HepG2 (cell line): ENCODE data around the gene TMEM232. TPM values are rescaled to one million over a fixed set of nuclear protein-coding genes. Genes with fewer than 3 reads are reported as not detected.
A peak's percentile ranks its signal among the peaks of the same experiment; 100 is the strongest.

ENCODE experiments used
- ATAC-seq: fragments of 200-7000 bp; cut with Tn5 transposase; 3 replicates; pipeline ENCODE4 v1.9.1; 2020; ENCODE audit warnings: mild to moderate bottlenecking, moderate library complexity
- BruUV-seq: library from RNA; stranded (reverse); fragments of 400-500 nt; replicated peaks from 2 replicates; lab custom pipeline; 2021; lab: Mats Ljungman, UMichigan
- CTCF ChIA-PET: fragments of 300-600 bp; formaldehyde crosslinking; extraction: SDS; loops from one replicate; lab custom pipeline; 2021; ENCODE audit warnings: low total read pairs, inconsistent platforms, low intra/inter-chr PET ratio; lab: Yijun Ruan, JAX
- POLR2A ChIA-PET: fragments of 350-600 bp; sonication (Branson Sonifier 250); formaldehyde crosslinking; loops from one replicate; lab custom pipeline; 2020; ENCODE audit warnings: antibody characterized with exemption, inconsistent platforms; lab: Yijun Ruan, JAX
- DNase-seq: peaks from one replicate; pipeline ENCODE4 v3.0.0-alpha.2; 2015; ENCODE audit warnings: low spot score
- FAIRE-seq: peaks from 3 replicates; lab custom pipeline; 2011; peaks lifted over from hg19 to GRCh38; lab: Jason Lieb, UNC
- H2AFZ ChIP-seq: one replicate; pipeline ENCODE4 v1.6.1; 2011; ENCODE audit warnings: low read length, inconsistent platforms
- H3K27ac ChIP-seq: fragments of 300-600 bp; 3 replicates; pipeline ENCODE4 v1.8.0; 2011; ENCODE audit warnings: mixed run types, mild to moderate bottlenecking, mixed read lengths, low read length, inconsistent platforms; ENCODE audit not compliant: insufficient read depth; ENCODE audit errors: extremely low read length
- H3K27me3 ChIP-seq, 2 experiments: fragments of 200-600 bp in 1 of 2; 2 replicates in 1 of 2; 3 replicates in 1 of 2; pipeline versions ENCODE4 v1.6.0 to v1.8.0; 2011; ENCODE audit warnings: low read length in 2 of 2, mild to moderate bottlenecking in 2 of 2, moderate library complexity in 2 of 2, inconsistent platforms in 1 of 2; ENCODE audit not compliant: insufficient read depth in 2 of 2, control insufficient read depth in 1 of 2
- H3K36me3 ChIP-seq, 2 experiments: fragments of 200-600 bp in 1 of 2; replicated peaks in 1 of 2; 2 replicates in 1 of 2; 3 replicates in 1 of 2; pipeline versions ENCODE4 v1.5.1 to v1.8.0; 2011; ENCODE audit warnings: low read length in 2 of 2, inconsistent platforms in 1 of 2; ENCODE audit not compliant: insufficient read depth in 2 of 2, control insufficient read depth in 1 of 2
- H3K4me1 ChIP-seq: 2 replicates; pipeline ENCODE4 v1.5.1; 2012; ENCODE audit warnings: low read length, inconsistent platforms; ENCODE audit not compliant: insufficient read depth
- H3K4me2 ChIP-seq: 2 replicates; pipeline ENCODE4 v1.6.0; 2011; ENCODE audit warnings: low read depth, low read length, inconsistent platforms
- H3K4me3 ChIP-seq, 3 experiments: fragments of 200-600 bp in 1 of 3; sonication (generic), shearing (Covaris generic) in 1 of 3; replicated peaks in 1 of 3; 2 replicates each; pipeline ENCODE4 v1.5.1; 2011 to 2016; ENCODE audit warnings: low read length in 3 of 3, inconsistent platforms in 2 of 3, low read depth in 2 of 3, mild to moderate bottlenecking in 2 of 3, control low read depth in 1 of 3, mixed read lengths in 1 of 3; ENCODE audit not compliant: insufficient read depth in 1 of 3
- H3K79me2 ChIP-seq: one replicate; pipeline ENCODE4 v1.6.1; 2011; ENCODE audit warnings: low read length, inconsistent platforms; ENCODE audit not compliant: insufficient read depth
- H3K9ac ChIP-seq: 2 replicates; pipeline ENCODE4 v1.6.0; 2011; ENCODE audit warnings: mild to moderate bottlenecking, low read depth, low read length, inconsistent platforms; ENCODE audit not compliant: insufficient read depth
- H3K9me3 ChIP-seq: 2 replicates; pipeline ENCODE4 v1.5.1; 2012; ENCODE audit warnings: mild to moderate bottlenecking, low read length
- H4K20me1 ChIP-seq: 2 replicates; pipeline ENCODE4 v1.6.0; 2011; ENCODE audit warnings: inconsistent platforms, mild to moderate bottlenecking, low read length, moderate library complexity; ENCODE audit not compliant: insufficient read depth
- CEBPB ChIP-seq: IDR thresholded peaks from 2 replicates; pipeline ENCODE4 v1.6.1; 2011; ENCODE audit warnings: low read depth, low read length, improper control_type of control experiment, borderline replicate concordance
- HBP1 ChIP-seq: IDR thresholded peaks from 2 replicates; pipeline ENCODE4 v1.6.1; 2016; ENCODE audit warnings: low read depth, control low read depth
- HDAC2 ChIP-seq: sonication (generic); formaldehyde crosslinking; IDR thresholded peaks from 2 replicates; pipeline ENCODE4 v1.4.0; 2020; ENCODE audit warnings: missing genetic modification reagents
- MED1 ChIP-seq: sonication (generic); formaldehyde crosslinking; IDR thresholded peaks from 2 replicates; pipeline ENCODE4 v1.4.0; 2020; ENCODE audit warnings: missing genetic modification reagents
- NFE2L2 ChIP-seq: fragments of 150-350 bp; IDR thresholded peaks from 2 replicates; pipeline ENCODE4 v1.6.1; 2014; ENCODE audit warnings: low read length
- NKX3-1 ChIP-seq: sonication (generic); formaldehyde crosslinking; IDR thresholded peaks from 2 replicates; pipeline ENCODE4 v1.5.0; 2020; ENCODE audit warnings: missing genetic modification reagents
- POGK ChIP-seq: sonication (generic); formaldehyde crosslinking; conservative IDR thresholded peaks from 2 replicates; pipeline ENCODE4 v1.8.0; 2022; ENCODE audit warnings: mild to moderate bottlenecking, moderate library complexity, missing genetic modification reagents
- POGZ ChIP-seq: sonication (generic); formaldehyde crosslinking; IDR thresholded peaks from 2 replicates; pipeline ENCODE4 v1.4.0; 2020; ENCODE audit warnings: mild to moderate bottlenecking, missing genetic modification reagents
- SALL2 ChIP-seq: sonication (generic); formaldehyde crosslinking; IDR thresholded peaks from 2 replicates; pipeline ENCODE4 v1.8.1; 2023; ENCODE audit warnings: mild to moderate bottlenecking, missing genetic modification reagents, inconsistent platforms
- ZBTB8A ChIP-seq: sonication (generic); formaldehyde crosslinking; IDR thresholded peaks from 2 replicates; pipeline ENCODE4 v1.4.0; 2020; ENCODE audit warnings: mild to moderate bottlenecking, low read depth, missing genetic modification reagents, borderline replicate concordance
- ZNF556 ChIP-seq: sonication (generic); formaldehyde crosslinking; IDR thresholded peaks from 2 replicates; pipeline ENCODE4 v1.4.0; 2020; ENCODE audit warnings: mild to moderate bottlenecking, missing genetic modification reagents, borderline replicate concordance
- ZNF652 ChIP-seq: IDR thresholded peaks from 2 replicates; pipeline ENCODE4 v1.6.1; 2016; ENCODE audit warnings: low read depth, borderline replicate concordance
- WGBS: methylation state at CpG from one replicate; pipeline ENCODE4 v1.1.6; 2017; ENCODE audit warnings: low lambda C conversion rate; 5-methylcytosine and 5-hydroxymethylcytosine counted together
- in situ Hi-C: cut with HindIII; loops from 2 replicates; pipeline ENCODE4 v1.10.0; 2017; ENCODE audit warnings: low pct_unique_long_range_greater_than_20kb; ENCODE audit not compliant: extremely low pct_ligation_motif_present
- intact Hi-C: fragments of 100-400 bp; cut with micrococcal nuclease; formaldehyde crosslinking; loops from one replicate; pipeline ENCODE4 v1.10.0; 2022; ENCODE audit not compliant: unreplicated experiment
- polyA plus RNA-seq, 8 experiments: library from polyadenylated mRNA; depleted of rRNA in 3 of 8; stranded (reverse) in 7 of 8; unstranded in 1 of 8; fragments of >200 nt; fragmentation: Illumina TruSeq in 4 of 8; extraction: Trizol in 4 of 8; gene quantifications; 2 replicates each; pipeline versions ENCODE4 v1.2.1 to v1.2.3, GENCODE V29; 2011 to 2016; ENCODE audit warnings: low read depth in 4 of 8, missing spikeins in 1 of 8, mixed read lengths in 1 of 8; ENCODE audit not compliant: insufficient read depth in 1 of 8
- total RNA-seq, 5 experiments: library from RNA; depleted of rRNA; stranded (reverse); fragments of >200 nt; fragmentation: Illumina TruSeq; extraction: Trizol; gene quantifications; 2 replicates each; pipeline ENCODE4 v1.2.3, GENCODE V29; 2016; ENCODE audit warnings: low read depth in 1 of 5

Gene TMEM232
- total and polyA plus RNA-seq, 2 of the 13 experiments (the other 11 are each of a cell fraction or from before 2014, with no cell fraction given) = 0.29 to 0.71 TPM

- TF ChIP-seq CEBPB (peak; percentile 77), SALL2 (no peak)
- Histone ChIP-seq H3K36me3 (peaks cover 2 to 7% of the 10 kb centered on the region in 2 experiments; a peak in 1 of 5 replicates), H2AFZ (no peak overlapping the region), H3K4me2 (no peak overlapping the region), H3K4me1 (no peaks in the 10 kb centered on the region), H3K4me3 (no peak overlapping the region), H3K27ac (no peak overlapping the region), H3K27me3 (no peaks in the 10 kb centered on the region), H4K20me1 (no peaks in the 10 kb centered on the region), H3K9me3 (no peaks in the 10 kb centered on the region), H3K9ac (no peak overlapping the region), H3K79me2 (no peaks in the 10 kb centered on the region)
- ChIA-PET POLR2A (no interaction called here), CTCF (no interaction called here)
- no TSS peak for BruUV-seq
- in situ Hi-C loops (loop anchor here (10.0 kb wide), 1 partner anchor 313 kb away; no protein-coding TSS in a partner anchor), intact Hi-C loops (loop anchor here (10.0 kb wide), 2 partner anchors 343 to 1413 kb away; partner anchors contain the start of gene WDR36)
- DNase-seq (no peak), ATAC-seq (no peak), FAIRE-seq (no peak)
- 96% methylated on average over 8 of the region's 8 CpGs for WGBS
Measured at GRCh38 chr5:110751902-110752762, 25.7 kb upstream of the TMEM232 start.

- DNase-seq = peak; percentile 86
- peak within 1 kb of the TSS; percentile 96 for H2AFZ ChIP-seq
- no peak for FAIRE-seq
- H3K36me3 ChIP-seq = no peaks in the 10 kb centered on the region
- WGBS = 2% methylated on average over 16 of the region's 62 CpGs
- H3K9ac ChIP-seq = peak within 1 kb of the TSS; percentile 88
- intact Hi-C loops = loop anchor here (10.0 kb wide), 1 partner anchor 666 kb away; no protein-coding TSS in a partner anchor
- H3K27ac ChIP-seq = peak within 1 kb of the TSS; percentile 83
- peak within 1 kb of the TSS; percentile 88 for H3K4me2 ChIP-seq
- H3K4me1 ChIP-seq = peaks cover 11% of the 10 kb centered on the region
- TSS peak; percentile 65 for BruUV-seq
- POLR2A ChIA-PET = interaction anchor here (0.7 to 2.3 kb wide), 3 partner anchors 353 to 1422 kb away, joined by 3 to 8 read pairs (median 3); partner anchors contain the start of gene WDR36
- ATAC-seq = peak; percentile 96
- in situ Hi-C loops = no loop called here
- peaks cover 2% of the 10 kb centered on the region for H3K79me2 ChIP-seq
- no peaks in the 10 kb centered on the region; a peak in 2 of 5 replicates for H3K27me3 ChIP-seq
- H3K9me3 ChIP-seq = no peaks in the 10 kb centered on the region
- H4K20me1 ChIP-seq = no peaks in the 10 kb centered on the region
- CTCF ChIA-PET = no interaction called here
- peak within 1 kb of the TSS; percentile 85 to 96 (median 95) for H3K4me3 ChIP-seq
- TF ChIP-seq MED1 (CRISPR knock-in tag) = peak; percentile 29; the same call in 1 of the 2 replicates
- TF ChIP-seq HBP1 (CRISPR knock-in tag) = no peak; the same call in 1 of the 2 replicates
- peak; percentile 72; the same call in 1 of the 2 replicates for TF ChIP-seq POGK (CRISPR knock-in tag)
- TF ChIP-seq NKX3-1 (CRISPR knock-in tag) = no peak
- TF ChIP-seq HDAC2 (CRISPR knock-in tag) = peak; percentile 59
- 0 out of 2 replicates have a peak, but pooled peaks have one; percentile 26 for TF ChIP-seq ZNF652
- peak; percentile 29; the same call in 1 of the 2 replicates for TF ChIP-seq ZBTB8A
- peak; percentile 53 for TF ChIP-seq POGZ (CRISPR knock-in tag)
- TF ChIP-seq NFE2L2 = no peak
- TF ChIP-seq ZNF556 (CRISPR knock-in tag) = peak; percentile 93; the same call in 1 of the 2 replicates
Measured at GRCh38 chr5:110738812-110739651, 12.6 kb upstream of the TMEM232 start, which contains the start of gene SLC25A46. Gene SLC25A46 (plus strand): TSS chr5:110739007. CDS start chr5:110739120, 113 bp downstream.
